NCI-H2029 (cell line): Measurements from ENCODE around the gene TWF2.

Source experiments
- DNase-seq: peaks from one replicate; lab custom pipeline; 2025; lab: John Stamatoyannopoulos, UW

Gene TWF2

GRCh38 chr3:52257911-52258310 lies 19.0 kb upstream of the TWF2 start:
- DNase-seq = no peak

GRCh38 chr3:52256622-52257021 lies 17.7 kb upstream of the TWF2 start:
- no peak for DNase-seq

GRCh38 chr3:52256159-52256558 lies 17.2 kb upstream of the TWF2 start:
- no peak for DNase-seq

GRCh38 chr3:52254608-52255007 lies 15.7 kb upstream of the TWF2 start:
- DNase-seq = no peak

- DNase-seq = no peak
These were observed 14.7 kb upstream of the TWF2 start for GRCh38 chr3:52253314-52254304.

GRCh38 chr3:52250122-52250521 lies 11.2 kb upstream of the TWF2 start:
- no peak for DNase-seq

- DNase-seq = no peak
These were observed 10.7 kb upstream of the TWF2 start for GRCh38 chr3:52249683-52250082.

- no peak for DNase-seq
These were observed 10.0 kb upstream of the TWF2 start for GRCh38 chr3:52248816-52249547.

GRCh38 chr3:52248165-52248541 lies 9.2 kb upstream of the TWF2 start:
- DNase-seq = no peak

- DNase-seq = no peak
These were observed 8.6 kb upstream of the TWF2 start for GRCh38 chr3:52247409-52248164.

- DNase-seq = no peak
These were observed 7.9 kb upstream of the TWF2 start for GRCh38 chr3:52246728-52247408.

GRCh38 chr3:52246264-52246620 lies 7.3 kb upstream of the TWF2 start:
- DNase-seq = no peak

- DNase-seq = no peak
These were observed 6.6 kb upstream of the TWF2 start, which contains the start of gene PPM1M for GRCh38 chr3:52245322-52246263. TSS of gene PPM1M (plus strand) at chr3:52245759. CDS start at chr3:52245825, 66 bp downstream.

GRCh38 chr3:52243791-52244628 lies 5.1 kb upstream of the TWF2 start:
- DNase-seq = no peak

- DNase-seq = no peak
These were observed 3.1 kb upstream of the TWF2 start for GRCh38 chr3:52242039-52242438.

GRCh38 chr3:52240886-52241370 lies 2.0 kb upstream of the TWF2 start:
- no peak for DNase-seq

- DNase-seq = peak; percentile 5
These were observed 1.3 kb upstream of the TWF2 start for GRCh38 chr3:52240059-52240885.

GRCh38 chr3:52238193-52238760 lies 681 bp downstream of the TWF2 start:
- no peak for DNase-seq
